Right renal pelvis (tissue), 4 donors: Measurements from ENCODE around the gene AUTS2. TPM values are rescaled to one million over a fixed set of nuclear protein-coding genes. Genes with fewer than 3 reads are reported as not detected.

Source experiments
- DNase-seq, 4 donors: peaks; one replicate each; pipeline ENCODE4 v3.0.0-alpha.2; 2013; ENCODE audit warnings: low read depth in 4 of 4, low spot score in 3 of 4, missing footprints in 1 of 4
- polyA plus RNA-seq, 4 donors: library from polyadenylated mRNA; unstranded; fragments of 120-200 nt; gene quantifications; one replicate each; pipeline ENCODE4 v1.2.1, GENCODE V29; 2013; ENCODE audit not compliant: insufficient read length in 4 of 4

The AUTS2 gene
- polyA plus RNA-seq, 4 donors = 67.5 to 85.6 (median 76.0) TPM

GRCh38 chr7:70570961-70571360 is 972.7 kb downstream of the AUTS2 start:
- no peak for DNase-seq

- no peak for DNase-seq
Observed at GRCh38 chr7:70571403-70571934, 973.2 kb downstream of the AUTS2 start.

- no peak for DNase-seq
Observed at GRCh38 chr7:70571961-70572360, 973.7 kb downstream of the AUTS2 start.

GRCh38 chr7:70572571-70572970 is 974.3 kb downstream of the AUTS2 start:
- DNase-seq = no peak

- no peak for DNase-seq
Observed at GRCh38 chr7:70573071-70573661, 974.9 kb downstream of the AUTS2 start.

GRCh38 chr7:70573696-70574095 is 975.4 kb downstream of the AUTS2 start:
- no peak for DNase-seq

- DNase-seq = no peak
Observed at GRCh38 chr7:70574314-70574834, 976.1 kb downstream of the AUTS2 start.

GRCh38 chr7:70574970-70575799 is 976.9 kb downstream of the AUTS2 start:
- DNase-seq = no peak

- no peak for DNase-seq
Observed at GRCh38 chr7:70577078-70577477, 978.8 kb downstream of the AUTS2 start.

GRCh38 chr7:70578131-70578530 is 979.9 kb downstream of the AUTS2 start:
- no peak for DNase-seq

- DNase-seq = no peak
Observed at GRCh38 chr7:70579397-70580097, 981.3 kb downstream of the AUTS2 start.

- no peak for DNase-seq
Observed at GRCh38 chr7:70580161-70580560, 981.9 kb downstream of the AUTS2 start.

GRCh38 chr7:70582927-70583895 is 984.9 kb downstream of the AUTS2 start:
- DNase-seq = no peak

GRCh38 chr7:70583965-70584883 is 985.9 kb downstream of the AUTS2 start:
- no peak for DNase-seq

GRCh38 chr7:70585071-70585470 is 986.8 kb downstream of the AUTS2 start:
- no peak for DNase-seq

- DNase-seq = no peak
Observed at GRCh38 chr7:70586822-70587221, 988.5 kb downstream of the AUTS2 start.

- DNase-seq = no peak
Observed at GRCh38 chr7:70587739-70588138, 989.5 kb downstream of the AUTS2 start.

GRCh38 chr7:70588191-70588921 is 990.1 kb downstream of the AUTS2 start:
- no peak for DNase-seq
